Left lung (tissue), 10 donors: Measurements from ENCODE around the gene C16orf92. TPM values are rescaled to one million over a fixed set of nuclear protein-coding genes. Genes with fewer than 3 reads are reported as not detected.
A peak's percentile ranks its signal among the peaks of the same experiment; 100 is the strongest.

Experiments used
- ATAC-seq: fragments of 200-7000 bp; cut with Tn5 transposase; one replicate; pipeline ENCODE4 v1.9.1; 2020; ENCODE audit warnings: moderate library complexity
- DNase-seq, 4 donors: peaks; one replicate each; pipeline ENCODE4 v3.0.0-alpha.2; 2013 to 2020
- H3K27ac ChIP-seq, 2 donors: fragments of 200-600 bp; sonication (generic) in 1 of 2; one replicate each; pipeline versions ENCODE4 v1.5.0 to v1.8.0; 2020 to 2021
- H3K27me3 ChIP-seq, 2 donors: fragments of 200-600 bp; sonication (generic) in 1 of 2; one replicate each; pipeline versions ENCODE4 v1.5.0 to v1.8.0; 2020 to 2021
- H3K36me3 ChIP-seq, 2 donors: fragments of 200-600 bp; sonication (generic) in 1 of 2; one replicate each; pipeline versions ENCODE4 v1.5.0 to v1.8.0; 2020 to 2021
- H3K4me1 ChIP-seq, 2 donors: fragments of 200-600 bp; one replicate each; pipeline ENCODE4 v1.8.0; 2021
- H3K4me3 ChIP-seq, 2 donors: fragments of 200-600 bp; sonication (generic) in 1 of 2; one replicate each; pipeline versions ENCODE4 v1.5.0 to v1.8.0; 2020 to 2021; ENCODE audit warnings: mild to moderate bottlenecking in 1 of 2
- H3K9me3 ChIP-seq, 2 donors: fragments of 200-600 bp; sonication (generic) in 1 of 2; one replicate each; pipeline versions ENCODE4 v1.5.0 to v1.8.0; 2020 to 2021
- CTCF ChIP-seq, 2 donors: fragments of 200-600 bp; sonication (generic) in 1 of 2; IDR thresholded peaks; one replicate each; pipeline versions ENCODE4 v1.5.0 to v1.8.0; 2021; ENCODE audit warnings: antibody characterized with exemption in 2 of 2
- intact Hi-C, 2 donors: fragments of 100-400 bp; cut with DNase I; formaldehyde crosslinking; loops; one replicate each; pipeline versions ENCODE4 v1.11.2 to v1.14.2; 2022
- polyA plus RNA-seq, 6 donors: library from polyadenylated mRNA; unstranded; fragments of 120-200 nt; gene quantifications; one replicate each; pipeline ENCODE4 v1.2.1, GENCODE V29; 2013; ENCODE audit not compliant: insufficient read length in 6 of 6
- total RNA-seq, 2 donors: library from RNA; stranded (reverse); fragmentation: NEBNext Ultra II Directional; extraction: Animal tissue kit (Norgen Biotek cat#: 25700); gene quantifications; one replicate each; pipeline ENCODE4 v1.2.1, GENCODE V29; 2021
- donor health status: DM: no; HTN: yes; CAD: no.
- donor health status: DM: no; HTN: no; CAD: no.

The C16orf92 gene
- total and polyA plus RNA-seq, 8 donors: not detected

GRCh38 chr16:30068750-30069610 lies 46.0 kb downstream of the C16orf92 start:
- DNase-seq (no peak), ATAC-seq (no peak)
- no peaks in the 10 kb centered on the region for H3K9me3 ChIP-seq
- intact Hi-C loops: no loop called here
- H3K4me1 ChIP-seq: peaks cover 21 to 61% of the 10 kb centered on the region in 2 donors
- peaks cover 0 to 74% of the 10 kb centered on the region in 2 donors for H3K36me3 ChIP-seq
- no peaks in the 10 kb centered on the region for H3K27me3 ChIP-seq
- H3K4me3 ChIP-seq: no peak overlapping the region
- peak overlapping the region in 1 of 2 donors; percentile 33 for H3K27ac ChIP-seq
- peak in 1 of 2 donors; percentile 31 for TF ChIP-seq CTCF (IDR thresholded peaks at IDR 0.05)

DNA sequence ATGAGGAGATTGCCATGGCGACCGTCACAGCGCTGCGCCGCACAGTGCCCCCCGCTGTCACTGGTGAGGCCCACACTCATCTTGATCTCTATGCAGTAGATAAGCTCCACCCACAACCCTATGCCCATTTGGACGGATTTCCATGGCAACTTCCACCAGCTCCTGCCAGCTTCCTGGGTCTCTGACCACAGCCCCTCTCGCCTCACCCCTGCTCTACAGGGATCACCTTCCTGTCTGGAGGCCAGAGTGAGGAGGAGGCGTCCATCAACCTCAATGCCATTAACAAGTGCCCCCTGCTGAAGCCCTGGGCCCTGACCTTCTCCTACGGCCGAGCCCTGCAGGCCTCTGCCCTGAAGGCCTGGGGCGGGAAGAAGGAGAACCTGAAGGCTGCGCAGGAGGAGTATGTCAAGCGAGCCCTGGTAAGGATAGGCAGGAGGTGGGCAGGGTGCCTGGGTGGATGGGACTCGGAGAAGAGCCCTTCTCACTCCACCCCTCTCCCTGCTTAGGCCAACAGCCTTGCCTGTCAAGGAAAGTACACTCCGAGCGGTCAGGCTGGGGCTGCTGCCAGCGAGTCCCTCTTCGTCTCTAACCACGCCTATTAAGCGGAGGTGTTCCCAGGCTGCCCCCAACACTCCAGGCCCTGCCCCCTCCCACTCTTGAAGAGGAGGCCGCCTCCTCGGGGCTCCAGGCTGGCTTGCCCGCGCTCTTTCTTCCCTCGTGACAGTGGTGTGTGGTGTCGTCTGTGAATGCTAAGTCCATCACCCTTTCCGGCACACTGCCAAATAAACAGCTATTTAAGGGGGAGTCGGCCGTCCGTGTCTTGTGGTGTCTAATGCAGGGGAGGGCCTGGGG lies 46.8 kb downstream of the C16orf92 start:
- H3K4me3 ChIP-seq: no peak overlapping the region
- no peak for ATAC-seq
- peaks cover 0 to 74% of the 10 kb centered on the region in 2 donors for H3K36me3 ChIP-seq
- intact Hi-C loops: no loop called here
- H3K27ac ChIP-seq: peak overlapping the region in 1 of 2 donors; percentile 33
- H3K27me3 ChIP-seq: no peaks in the 10 kb centered on the region
- no peak for TF ChIP-seq CTCF (IDR thresholded peaks at IDR 0.05)
- peaks cover 17 to 58% of the 10 kb centered on the region in 2 donors for H3K4me1 ChIP-seq
- H3K9me3 ChIP-seq: no peaks in the 10 kb centered on the region
- DNase-seq: no peak

DNA sequence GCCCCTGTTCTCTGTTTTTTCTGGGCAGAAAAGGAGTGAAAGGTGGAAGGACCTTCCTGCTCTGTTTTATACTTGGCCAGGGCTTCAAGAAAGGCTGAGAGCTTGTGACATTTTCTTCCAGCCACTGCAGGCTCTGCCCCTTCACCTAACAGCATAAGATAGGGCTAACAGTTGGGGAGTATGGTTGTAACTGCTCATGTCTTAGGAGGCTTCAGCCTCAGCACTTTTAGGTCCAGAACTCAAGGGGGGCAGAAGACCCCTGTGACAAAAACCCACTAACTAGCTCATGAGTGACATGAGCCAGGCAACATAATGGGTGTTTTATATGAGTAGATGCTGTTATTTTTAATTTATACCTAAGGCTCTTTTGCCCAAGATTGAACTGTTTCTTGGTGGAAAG lies 47.5 kb downstream of the C16orf92 start:
- ATAC-seq: no peak

More for the DNA sequence above, 47.5 kb downstream of the C16orf92 start:
- Histone ChIP-seq H3K36me3 (peaks cover 0 to 74% of the 10 kb centered on the region in 2 donors), H3K4me1 (peaks cover 17 to 64% of the 10 kb centered on the region in 2 donors), H3K27ac (no peak overlapping the region), H3K4me3 (no peak overlapping the region), H3K9me3 (no peaks in the 10 kb centered on the region), H3K27me3 (no peaks in the 10 kb centered on the region)
- no peak for TF ChIP-seq CTCF (IDR thresholded peaks at IDR 0.05)
- intact Hi-C loops: no loop called here
- no peak for DNase-seq

Other genes starting within 250 kb of the C16orf92 start
- not detected for gene ZG16, start 244.9 kb upstream of the C16orf92 start, total RNA-seq
- gene ZG16, start 244.9 kb upstream of the C16orf92 start, polyA plus RNA-seq: under 1 TPM in 5 of 6 donors, not detected in 1; 0.06 to 0.10 (median 0.07) TPM
- 10 to 100 TPM; 24.8 to 32.5 TPM for gene KIF22, start 232.4 kb upstream of the C16orf92 start, total RNA-seq
- 10 to 100 TPM; 48.4 to 92.2 (median 63.9) TPM for gene KIF22, start 232.4 kb upstream of the C16orf92 start, polyA plus RNA-seq
- gene MAZ, start 216.7 kb upstream of the C16orf92 start, total RNA-seq: 100 to 1,000 TPM; 193 to 205 TPM
- 100 to 1,000 TPM; 246 to 353 (median 292) TPM for gene MAZ, start 216.7 kb upstream of the C16orf92 start, polyA plus RNA-seq
- 1 to 10 TPM in 1 of 2 donors, under 1 TPM in 1; 0.94 to 3.1 TPM for gene PRRT2, start 211.0 kb upstream of the C16orf92 start, total RNA-seq
- 10 to 100 TPM in 5 of 6 donors, 1 to 10 TPM in 1; 9.0 to 15.1 (median 11.2) TPM for gene PRRT2, start 211.0 kb upstream of the C16orf92 start, polyA plus RNA-seq
- 10 to 100 TPM; 16.4 to 23.1 TPM for gene PAGR1, start 207.0 kb upstream of the C16orf92 start, total RNA-seq
- 10 to 100 TPM; 27.5 to 40.6 (median 30.6) TPM for gene PAGR1, start 207.0 kb upstream of the C16orf92 start, polyA plus RNA-seq
- gene MVP, start 202.7 kb upstream of the C16orf92 start, total RNA-seq: 100 to 1,000 TPM; 236 to 280 TPM
- 10 to 100 TPM; 12.5 to 22.8 (median 16.8) TPM for gene MVP, start 202.7 kb upstream of the C16orf92 start, polyA plus RNA-seq
- gene CDIPT, start 160.0 kb upstream of the C16orf92 start, total RNA-seq: 10 to 100 TPM; 69.5 to 84.8 TPM
- gene CDIPT, start 160.0 kb upstream of the C16orf92 start, polyA plus RNA-seq: 10 to 100 TPM; 72.5 to 80.5 (median 78.3) TPM
- gene SEZ6L2, start 123.6 kb upstream of the C16orf92 start, total RNA-seq: 10 to 100 TPM in 1 of 2 donors, 1 to 10 TPM in 1; 7.7 to 30.2 TPM
- gene SEZ6L2, start 123.6 kb upstream of the C16orf92 start, polyA plus RNA-seq: 1 to 10 TPM; 4.9 to 6.3 (median 5.7) TPM
- 10 to 100 TPM in 1 of 2 donors, 1 to 10 TPM in 1; 3.6 to 15.6 TPM for gene ASPHD1, start 122.7 kb upstream of the C16orf92 start, total RNA-seq
- under 1 TPM; 0.42 to 0.66 (median 0.61) TPM for gene ASPHD1, start 122.7 kb upstream of the C16orf92 start, polyA plus RNA-seq
- 10 to 100 TPM; 14.8 to 20.9 TPM for gene KCTD13, start 97.0 kb upstream of the C16orf92 start, total RNA-seq
- gene KCTD13, start 97.0 kb upstream of the C16orf92 start, polyA plus RNA-seq: 10 to 100 TPM; 18.3 to 24.2 (median 21.3) TPM
- 100 to 1,000 TPM; 122 to 154 TPM for gene TMEM219, start 61.1 kb upstream of the C16orf92 start, total RNA-seq
- 100 to 1,000 TPM; 103 to 128 (median 114) TPM for gene TMEM219, start 61.1 kb upstream of the C16orf92 start, polyA plus RNA-seq
- gene TAOK2, start 49.3 kb upstream of the C16orf92 start, total RNA-seq: 10 to 100 TPM; 61.4 to 64.5 TPM
- gene TAOK2, start 49.3 kb upstream of the C16orf92 start, polyA plus RNA-seq: 10 to 100 TPM; 47.5 to 71.4 (median 55.0) TPM
- 10 to 100 TPM; 14.4 to 17.4 TPM for gene HIRIP3, start 27.6 kb upstream of the C16orf92 start, total RNA-seq
- 10 to 100 TPM; 17.8 to 20.7 (median 18.3) TPM for gene HIRIP3, start 27.6 kb upstream of the C16orf92 start, polyA plus RNA-seq
- 10 to 100 TPM; 55.5 to 59.6 TPM for gene INO80E, start 27.0 kb upstream of the C16orf92 start, total RNA-seq
- 10 to 100 TPM; 42.1 to 59.3 (median 47.5) TPM for gene INO80E, start 27.0 kb upstream of the C16orf92 start, polyA plus RNA-seq
- 1 to 10 TPM; 2.5 to 2.7 TPM for gene DOC2A, start 12.2 kb upstream of the C16orf92 start, total RNA-seq
- 1 to 10 TPM in 5 of 6 donors, under 1 TPM in 1; 0.77 to 5.1 (median 3.2) TPM for gene DOC2A, start 12.2 kb upstream of the C16orf92 start, polyA plus RNA-seq
- gene TLCD3B, start 8.1 kb downstream of the C16orf92 start, total RNA-seq: under 1 TPM in 1 of 2 donors, not detected in 1; 0.29 TPM
- gene TLCD3B, start 8.1 kb downstream of the C16orf92 start, polyA plus RNA-seq: 1 to 10 TPM in 3 of 6 donors, under 1 TPM in 3; 0.28 to 1.4 (median 0.96) TPM
- 1,000 to 10,000 TPM in 1 of 2 donors, 100 to 1,000 TPM in 1; 710 to 1,105 TPM for gene ALDOA, start 42.6 kb downstream of the C16orf92 start, total RNA-seq
- gene ALDOA, start 42.6 kb downstream of the C16orf92 start, polyA plus RNA-seq: 100 to 1,000 TPM; 299 to 424 (median 350) TPM
- gene PPP4C, start 52.8 kb downstream of the C16orf92 start, total RNA-seq: 10 to 100 TPM; 82.5 to 89.8 TPM
- gene PPP4C, start 52.8 kb downstream of the C16orf92 start, polyA plus RNA-seq: 10 to 100 TPM; 62.0 to 80.8 (median 74.1) TPM
- gene TBX6, start 68.7 kb downstream of the C16orf92 start, total RNA-seq: 1 to 10 TPM; 1.6 TPM
- gene TBX6, start 68.7 kb downstream of the C16orf92 start, polyA plus RNA-seq: 1 to 10 TPM in 5 of 6 donors, under 1 TPM in 1; 0.79 to 1.9 (median 1.8) TPM
- gene YPEL3, start 73.0 kb downstream of the C16orf92 start, total RNA-seq: 10 to 100 TPM; 57.5 to 79.5 TPM
- gene YPEL3, start 73.0 kb downstream of the C16orf92 start, polyA plus RNA-seq: 10 to 100 TPM; 48.8 to 69.3 (median 53.6) TPM
- 1 to 10 TPM; 5.6 to 9.0 TPM for gene GDPD3, start 90.3 kb downstream of the C16orf92 start, total RNA-seq
- 10 to 100 TPM; 11.8 to 20.3 (median 18.2) TPM for gene GDPD3, start 90.3 kb downstream of the C16orf92 start, polyA plus RNA-seq
- gene MAPK3, start 100.0 kb downstream of the C16orf92 start, total RNA-seq: 10 to 100 TPM; 70.1 to 95.1 TPM
- gene MAPK3, start 100.0 kb downstream of the C16orf92 start, polyA plus RNA-seq: 100 to 1,000 TPM in 5 of 6 donors, 10 to 100 TPM in 1; 99.0 to 114 (median 106) TPM
- 100 to 1,000 TPM in 1 of 2 donors, 10 to 100 TPM in 1; 29.3 to 172 TPM for gene CORO1A, start 160.4 kb downstream of the C16orf92 start, total RNA-seq
- gene CORO1A, start 160.4 kb downstream of the C16orf92 start, polyA plus RNA-seq: 10 to 100 TPM; 16.0 to 24.4 (median 17.9) TPM
- gene BOLA2B, start 170.5 kb downstream of the C16orf92 start, total RNA-seq: 100 to 1,000 TPM in 1 of 2 donors, 10 to 100 TPM in 1; 59.3 to 101 TPM
- gene BOLA2B, start 170.5 kb downstream of the C16orf92 start, polyA plus RNA-seq: 10 to 100 TPM; 12.0 to 30.4 (median 22.3) TPM
- 10 to 100 TPM; 21.5 to 25.5 TPM for gene SLX1A, start 170.7 kb downstream of the C16orf92 start, total RNA-seq
- gene SLX1A, start 170.7 kb downstream of the C16orf92 start, polyA plus RNA-seq: 10 to 100 TPM; 20.6 to 31.0 (median 23.1) TPM
- gene SULT1A3, start 176.1 kb downstream of the C16orf92 start, total RNA-seq: 10 to 100 TPM; 19.7 to 29.3 TPM
- gene SULT1A3, start 176.1 kb downstream of the C16orf92 start, polyA plus RNA-seq: 10 to 100 TPM in 4 of 6 donors, 1 to 10 TPM in 2; 6.4 to 13.7 (median 11.4) TPM
- gene NPIPB13, start 225.3 kb downstream of the C16orf92 start, total RNA-seq: 10 to 100 TPM; 13.6 to 27.0 TPM
- gene NPIPB13, start 225.3 kb downstream of the C16orf92 start, polyA plus RNA-seq: 10 to 100 TPM; 11.0 to 32.6 (median 28.8) TPM